DMS153 treated with DMSO at 0.1 percent for 48 hours (cell line): ENCODE results near the gene MYO7A.

ENCODE experiments used
- DNase-seq: peaks from one replicate; lab custom pipeline; 2025; ENCODE audit not compliant: unreplicated experiment; lab: John Stamatoyannopoulos, UW

Gene MYO7A

DNA sequence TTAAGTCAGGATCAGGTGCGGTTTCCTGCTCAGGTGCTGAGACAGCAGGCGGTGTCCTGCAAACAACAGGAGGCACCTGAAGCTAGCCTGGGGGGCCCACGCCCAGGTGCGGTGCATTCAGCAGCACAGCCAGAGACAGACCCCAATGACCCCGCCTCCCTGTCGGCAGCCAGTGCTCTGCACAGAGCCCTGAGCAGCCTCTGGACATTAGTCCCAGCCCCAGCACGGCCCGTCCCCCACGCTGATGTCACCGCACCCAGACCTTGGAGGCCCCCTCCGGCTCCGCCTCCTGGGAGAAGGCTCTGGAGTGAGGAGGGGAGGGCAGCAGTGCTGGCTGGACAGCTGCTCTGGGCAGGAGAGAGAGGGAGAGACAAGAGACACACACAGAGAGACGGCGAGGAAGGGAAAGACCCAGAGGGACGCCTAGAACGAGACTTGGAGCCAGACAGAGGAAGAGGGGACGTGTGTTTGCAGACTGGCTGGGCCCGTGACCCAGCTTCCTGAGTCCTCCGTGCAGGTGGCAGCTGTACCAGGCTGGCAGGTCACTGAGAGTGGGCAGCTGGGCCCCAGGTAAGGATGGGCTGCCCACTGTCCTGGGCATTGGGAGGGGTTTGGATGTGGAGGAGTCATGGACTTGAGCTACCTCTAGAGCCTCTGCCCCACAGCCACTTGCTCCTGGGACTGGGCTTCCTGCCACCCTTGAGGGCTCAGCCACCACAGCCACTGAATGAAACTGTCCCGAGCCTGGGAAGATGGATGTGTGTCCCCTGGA lies at the start of gene MYO7A:
Gene MYO7A (plus strand): TSS at position 327 of the 772 bp plus-strand sequence. CDS start 2,389 bp downstream, outside the sequence.
- no peak for DNase-seq

DNA sequence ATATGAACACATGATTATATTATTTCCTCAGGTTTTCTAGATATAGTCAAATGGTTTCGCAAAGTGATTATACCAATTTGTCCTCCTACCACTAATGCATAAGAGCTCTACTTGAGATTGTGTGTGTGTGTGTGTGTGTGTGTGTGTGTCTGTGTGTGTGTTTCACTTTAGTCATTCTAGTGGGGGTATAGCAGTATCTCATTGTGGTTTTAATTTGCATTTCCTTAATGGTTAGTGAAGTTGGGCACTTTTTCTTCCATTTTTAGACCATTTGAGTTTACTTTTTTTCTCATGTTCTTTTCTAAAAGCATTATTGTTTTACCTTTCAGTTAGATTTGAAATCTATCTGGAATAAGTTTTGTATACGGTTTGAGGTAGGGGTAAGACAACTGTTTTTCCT lies 48.4 kb upstream of the MYO7A start:
- DNase-seq, result no peak

DNA sequence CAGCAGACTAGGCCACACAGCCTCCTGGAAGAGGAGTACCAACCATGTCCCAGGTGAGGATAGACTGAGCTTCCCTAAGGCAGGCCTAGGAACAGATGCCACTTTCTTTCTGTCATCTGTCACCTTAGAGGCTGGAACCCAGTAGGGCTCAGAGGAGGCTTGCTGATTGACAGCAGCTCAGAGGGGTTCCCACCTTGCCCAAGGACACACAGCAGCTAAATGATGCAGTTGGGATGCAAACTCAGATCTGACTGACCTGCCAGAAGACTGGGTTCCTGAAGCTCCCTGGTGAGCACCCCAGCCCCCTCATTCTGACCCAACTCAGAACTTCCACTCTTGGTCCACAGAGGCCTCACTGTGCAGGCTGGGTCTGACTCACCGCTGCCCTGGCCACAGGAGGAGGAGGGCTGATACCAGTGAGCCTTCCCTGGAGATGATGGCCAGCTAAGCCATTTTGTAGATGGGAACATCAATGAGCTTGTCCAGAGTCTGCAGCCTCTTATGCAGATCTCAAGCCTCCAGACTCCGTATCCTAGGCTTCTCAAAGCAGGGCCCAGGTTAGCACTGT lies 47.3 kb upstream of the MYO7A start:
- DNase-seq, result no peak

DNA sequence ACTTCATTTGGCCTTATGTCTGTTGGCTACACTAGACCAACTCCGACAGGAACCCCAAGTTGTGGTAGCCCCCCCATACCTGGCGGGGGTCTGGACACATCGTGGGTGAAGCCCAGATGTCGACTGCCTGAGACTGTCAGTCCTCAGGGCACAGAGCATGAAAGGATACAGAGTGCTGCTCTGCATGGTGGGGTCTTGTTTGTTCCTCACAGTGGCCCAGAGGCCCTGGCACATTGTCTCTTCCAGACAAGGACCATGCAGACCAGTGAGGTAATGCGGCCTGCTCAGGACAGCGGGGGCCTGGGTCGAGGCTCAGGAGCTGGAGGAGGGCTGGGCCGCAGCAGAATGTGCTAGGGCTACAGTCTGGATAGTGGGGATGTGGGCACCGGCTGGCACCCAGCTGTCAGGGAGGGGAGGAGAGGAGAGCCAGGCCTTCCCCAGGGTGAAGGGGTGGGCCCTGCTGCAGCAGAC lies 46.6 kb upstream of the MYO7A start:
- no peak for DNase-seq

DNA sequence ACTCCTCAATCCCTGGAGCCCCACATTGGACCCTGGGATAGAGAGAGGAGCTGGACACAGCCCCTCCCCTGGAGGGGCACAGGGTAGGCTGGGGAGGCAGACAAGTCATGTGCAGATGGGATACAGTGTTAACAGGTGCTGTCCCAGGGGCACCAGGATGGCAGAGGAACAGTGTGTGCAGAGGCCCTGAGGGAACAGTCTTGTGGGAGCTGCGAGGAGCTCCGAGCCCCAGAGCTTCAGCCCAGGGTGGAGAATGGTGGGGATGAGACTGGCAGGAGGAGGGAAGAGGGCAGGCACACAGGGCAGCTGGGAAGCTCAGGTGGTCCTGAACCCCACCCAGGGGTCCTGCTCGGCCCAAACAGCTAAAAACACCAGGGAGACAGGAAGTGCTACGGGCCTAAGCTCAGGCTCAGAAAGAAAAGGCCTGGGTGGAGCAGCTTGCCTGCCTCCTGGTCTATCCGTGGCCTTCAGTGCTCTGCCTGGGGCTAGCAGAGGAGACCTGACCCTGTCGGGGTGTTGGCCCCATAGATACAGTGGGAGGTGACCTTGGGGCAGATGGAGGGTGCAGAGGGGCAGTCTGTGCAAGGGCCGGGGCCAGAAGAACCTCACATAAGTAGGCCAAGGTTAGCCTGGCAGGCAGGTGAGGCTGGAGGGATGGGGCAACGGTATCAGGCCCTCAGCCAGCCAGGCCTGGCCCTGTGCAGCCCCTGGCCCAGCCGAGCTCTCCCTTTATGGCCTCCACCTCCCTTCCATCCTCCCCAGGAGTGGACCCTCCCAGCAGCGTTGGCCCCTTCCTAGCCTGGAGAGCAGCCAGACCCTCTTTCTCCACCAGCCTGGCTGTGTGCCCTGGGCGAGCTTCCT lies 45.8 kb upstream of the MYO7A start:
- DNase-seq, result no peak

DNA sequence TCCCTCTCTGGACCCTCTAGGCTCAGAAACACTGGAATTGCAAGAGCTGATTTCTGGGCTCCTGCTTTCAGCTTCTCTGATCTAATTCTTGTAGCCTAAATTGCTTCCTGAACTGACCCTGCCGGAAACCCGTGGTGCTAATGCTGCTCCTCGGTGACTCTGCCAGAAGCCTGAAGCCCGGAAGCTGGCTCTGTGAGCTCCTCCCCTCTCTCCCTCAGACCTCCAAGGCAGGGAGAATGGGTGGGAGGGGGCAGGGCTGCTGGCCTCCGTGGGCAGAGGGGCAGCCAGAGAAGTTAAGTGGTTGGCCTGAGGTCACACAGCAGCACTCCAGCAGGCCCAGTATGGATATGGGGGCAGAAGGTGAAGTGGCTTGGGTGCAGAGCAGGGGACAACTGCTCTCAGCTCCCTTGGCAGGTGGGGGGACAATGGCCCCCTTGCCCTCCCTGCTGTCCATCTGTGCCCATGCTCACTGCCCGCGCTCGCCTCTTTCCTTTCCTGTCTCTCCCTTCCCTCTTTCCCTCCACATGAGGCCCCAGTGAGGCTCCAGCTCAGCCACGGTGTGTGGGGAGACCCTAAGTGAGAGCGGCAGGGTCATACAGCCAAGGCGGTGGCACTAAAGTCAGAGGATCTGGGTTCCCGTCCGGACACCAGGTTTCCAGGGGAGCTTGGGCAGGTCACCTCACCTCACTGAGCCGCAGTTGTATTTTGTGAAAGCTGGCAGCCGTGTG lies 45.0 kb upstream of the MYO7A start:
- no peak for DNase-seq

DNA sequence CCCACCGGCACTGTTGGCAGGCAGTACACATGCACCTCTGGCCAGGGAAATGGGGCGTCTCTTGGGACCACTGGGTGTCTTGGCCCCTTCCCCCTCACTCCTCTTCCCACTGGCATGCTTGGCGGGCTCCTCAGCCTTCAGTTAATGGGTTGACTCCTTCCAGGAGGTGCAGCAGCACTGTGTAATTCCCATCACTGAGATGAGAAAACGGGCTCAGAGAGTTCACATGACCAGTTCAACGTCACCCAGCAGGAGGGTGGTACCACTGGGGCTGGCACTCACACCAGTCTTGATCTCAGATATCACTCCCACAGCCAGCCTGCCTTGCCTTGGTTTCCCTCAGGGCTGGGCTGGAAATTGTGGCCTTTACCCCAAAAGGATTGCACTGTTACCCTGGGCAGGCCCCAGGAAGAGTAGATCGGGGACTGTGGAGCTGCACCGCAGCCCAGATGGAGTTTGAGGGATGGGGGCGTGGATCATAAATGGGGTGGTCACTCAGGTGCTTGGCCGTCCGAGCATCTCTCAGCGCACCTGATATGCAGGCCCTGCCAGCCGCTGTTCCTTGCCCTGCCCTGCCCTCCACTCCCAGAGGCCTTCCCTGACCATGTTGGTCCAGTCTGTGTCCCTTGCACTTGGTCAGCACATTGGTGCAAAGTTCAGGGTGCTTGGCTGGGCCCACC lies 44.3 kb upstream of the MYO7A start:
- no peak for DNase-seq

DNA sequence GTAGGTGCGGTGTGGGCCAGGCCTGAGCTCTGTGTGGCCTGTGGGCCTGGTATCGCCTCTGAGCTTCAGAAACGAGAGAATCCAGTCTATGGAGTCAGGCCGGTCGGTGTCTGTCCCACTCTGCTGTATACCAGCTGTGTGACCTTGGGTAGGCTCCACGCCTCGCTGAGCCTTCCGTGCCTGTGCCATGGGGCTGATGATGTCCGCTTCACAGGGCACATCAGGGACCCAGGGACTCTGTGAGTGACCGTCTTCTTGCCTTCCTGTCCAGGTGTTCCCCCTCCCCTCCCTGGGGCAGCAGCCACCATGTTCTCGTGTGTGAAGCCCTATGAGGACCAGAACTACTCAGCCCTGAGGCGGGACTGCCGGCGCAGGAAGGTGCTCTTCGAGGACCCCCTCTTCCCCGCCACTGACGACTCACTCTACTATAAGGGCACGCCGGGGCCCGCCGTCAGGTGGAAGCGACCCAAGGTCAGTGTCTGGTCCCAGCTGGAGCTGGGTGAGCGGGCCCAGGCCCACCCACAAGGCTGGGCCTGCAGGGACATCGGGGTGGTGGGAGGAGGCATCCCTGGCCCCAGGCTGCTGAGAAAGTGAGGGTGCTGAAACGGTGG lies 43.4 kb upstream of the MYO7A start:
- DNase-seq, result no peak

DNA sequence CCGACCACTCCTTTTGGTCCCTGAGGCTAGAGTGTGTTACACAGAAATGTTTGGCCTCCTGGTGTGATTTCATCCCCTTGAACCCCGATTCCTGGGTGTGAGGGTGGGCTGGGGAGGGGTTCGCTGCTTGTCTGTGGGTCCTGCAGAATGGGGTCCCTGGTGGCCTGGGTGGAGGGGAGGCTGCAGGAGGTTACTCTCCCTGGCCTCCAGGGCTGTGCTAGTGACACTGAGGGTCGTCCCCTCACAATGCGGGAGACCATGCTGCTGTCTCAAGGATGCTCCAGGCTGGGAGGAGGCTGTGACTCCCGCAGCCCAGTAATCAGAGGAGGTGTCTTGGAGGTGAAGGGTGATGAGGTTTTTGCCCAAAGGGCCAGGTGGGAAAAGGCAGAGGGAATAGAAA lies 42.4 kb upstream of the MYO7A start:
- DNase-seq, result no peak

DNA sequence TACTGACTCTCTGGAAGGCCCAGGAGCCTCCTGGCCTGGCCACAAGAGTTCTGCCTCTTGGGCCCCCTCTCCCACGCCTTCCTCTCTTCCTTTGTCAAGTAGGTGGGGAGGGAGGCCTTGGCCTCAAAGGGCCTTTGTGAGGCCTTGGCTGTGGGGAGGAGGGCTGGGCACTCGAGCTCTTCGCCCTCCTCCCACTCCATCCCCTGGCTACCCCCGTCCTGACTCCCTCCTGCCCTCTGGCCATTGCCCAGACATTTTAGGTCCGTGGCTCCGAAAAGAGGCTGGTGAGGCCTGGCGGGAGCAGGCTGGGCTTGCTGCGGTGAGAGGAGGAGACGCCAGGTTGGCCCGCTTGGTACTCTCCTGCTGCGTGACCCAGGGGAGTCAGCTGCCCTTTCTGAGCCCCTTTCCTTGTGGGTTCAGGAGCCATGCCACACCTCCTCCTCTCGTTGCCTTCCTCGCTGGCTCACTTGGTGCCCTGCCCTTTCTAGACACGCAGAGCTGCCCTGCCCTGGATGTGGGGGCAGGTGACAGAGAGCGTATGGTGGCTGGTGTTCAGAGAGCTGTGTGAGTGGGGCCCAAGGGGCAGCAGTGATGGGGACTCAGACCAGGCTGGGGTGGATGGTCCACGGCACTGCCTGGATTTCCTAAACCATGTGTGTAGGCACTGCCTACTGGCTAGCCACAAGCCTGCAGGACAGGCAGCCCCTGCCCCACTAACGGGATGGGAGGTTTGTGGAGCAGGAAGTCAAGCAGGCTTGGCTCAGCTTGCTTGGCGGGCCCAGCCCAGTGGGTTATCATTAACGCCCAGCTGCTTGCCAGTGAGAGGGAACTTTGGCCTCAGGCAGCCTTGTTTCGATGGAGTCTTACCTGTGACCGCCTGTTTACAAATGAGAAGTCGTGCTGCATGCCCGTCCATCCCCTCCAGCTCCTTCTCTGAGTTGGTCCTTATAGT lies 41.2 kb upstream of the MYO7A start:
- DNase-seq, result no peak

DNA sequence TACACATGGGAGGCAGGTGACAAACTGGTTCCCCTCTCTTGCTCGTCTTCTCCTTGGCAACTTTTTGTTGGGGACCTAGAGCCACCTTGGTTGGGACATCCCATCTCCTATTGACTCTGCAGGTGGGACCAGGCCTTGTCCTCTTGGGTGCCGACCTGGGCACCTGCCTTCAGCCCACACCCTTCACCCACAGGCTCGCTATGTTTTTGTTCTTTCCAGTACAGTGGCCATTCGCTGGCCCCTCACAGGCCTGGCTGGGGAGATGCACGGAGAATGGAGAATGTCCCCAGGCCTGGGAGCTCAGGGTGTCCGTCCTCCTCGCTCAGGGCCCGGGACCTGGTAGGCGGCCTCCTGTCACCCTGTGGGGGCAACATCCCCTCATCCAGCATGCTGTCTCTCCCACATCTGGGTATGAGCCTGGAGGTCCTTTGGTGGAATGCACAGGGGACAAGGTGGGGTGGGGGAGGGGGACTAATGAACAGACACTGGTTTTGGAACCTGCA lies 40.3 kb upstream of the MYO7A start:
- DNase-seq, result no peak

DNA sequence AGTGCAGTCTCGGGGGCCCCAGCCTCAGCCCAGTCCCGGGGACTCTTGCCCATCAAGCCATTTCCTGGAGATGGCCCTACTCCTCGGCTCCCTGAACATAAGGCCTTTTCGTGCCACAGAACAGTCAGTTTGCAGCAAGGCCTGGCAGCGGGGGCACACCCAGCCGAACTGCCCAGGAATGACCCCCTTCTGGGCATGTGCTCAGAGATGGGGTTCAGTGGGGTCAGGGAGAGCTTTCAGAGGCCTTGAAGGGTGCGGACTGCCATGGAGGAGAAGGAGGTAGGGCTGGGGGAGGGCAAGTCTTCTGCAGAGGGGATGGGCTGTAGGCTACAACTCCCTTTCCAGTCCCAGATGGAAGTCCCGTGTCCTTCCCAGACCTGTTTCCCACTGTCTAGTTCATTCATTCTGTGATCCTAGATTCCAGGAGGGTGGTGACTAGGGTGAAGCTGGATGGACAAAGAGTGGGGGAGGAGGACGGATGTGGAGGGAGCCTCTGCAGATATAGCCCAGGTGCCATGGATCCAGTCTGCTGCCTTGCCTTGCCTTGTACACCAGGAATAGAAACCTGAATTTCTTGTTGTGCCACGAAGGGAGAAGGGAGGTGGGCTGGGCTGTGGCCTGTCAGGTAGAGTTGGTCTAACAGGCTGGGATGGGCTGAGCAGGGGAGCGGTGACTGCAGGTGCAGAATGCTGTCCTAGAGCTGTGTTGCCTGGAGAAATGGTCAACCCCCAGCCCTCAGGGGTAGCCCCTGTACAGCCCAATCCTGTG lies 39.6 kb upstream of the MYO7A start:
- no peak for DNase-seq

DNA sequence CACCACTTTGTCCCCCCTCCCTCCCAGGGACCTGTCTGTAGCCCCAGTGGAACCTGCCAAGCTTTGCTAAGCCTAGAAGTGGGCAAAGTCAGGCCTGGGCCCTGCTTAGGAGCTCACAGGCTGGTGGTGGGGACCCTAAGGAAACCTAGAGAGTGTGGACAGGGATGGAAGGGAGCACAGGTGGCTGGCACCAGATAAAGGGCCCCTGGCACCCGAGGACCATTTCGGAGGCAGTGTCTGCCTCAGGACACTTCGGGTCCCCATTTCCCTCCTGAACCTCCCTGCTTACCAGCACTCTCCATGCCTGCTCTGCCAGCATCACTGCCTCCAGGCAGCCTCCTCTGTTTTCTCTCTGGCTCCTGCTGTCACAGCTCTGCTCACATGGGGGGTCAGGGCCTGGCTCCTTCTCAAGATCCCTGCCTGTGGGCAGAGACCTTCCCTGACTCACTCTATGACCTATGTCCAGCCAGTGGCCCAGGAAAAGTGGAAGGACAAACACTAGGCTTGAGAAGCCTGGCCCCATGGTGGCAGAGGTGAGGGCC lies 39.0 kb upstream of the MYO7A start:
- DNase-seq, result no peak

DNA sequence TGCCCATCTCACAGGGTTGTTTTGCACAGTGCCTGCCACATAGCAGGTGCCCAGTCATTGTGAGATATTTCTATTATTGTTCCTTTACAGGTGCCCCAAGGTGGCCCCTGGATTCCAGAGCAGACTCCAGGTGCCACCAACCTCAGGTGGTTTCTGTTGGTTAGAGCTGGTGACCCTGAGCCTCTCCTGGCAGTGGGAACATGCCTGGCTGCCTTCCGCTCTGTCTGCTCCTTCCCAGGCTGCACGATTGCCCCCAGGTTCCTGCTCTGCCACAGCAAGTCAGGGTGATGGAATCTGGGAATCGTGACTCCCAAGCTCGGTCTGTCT lies 38.0 kb upstream of the MYO7A start:
- no peak for DNase-seq

DNA sequence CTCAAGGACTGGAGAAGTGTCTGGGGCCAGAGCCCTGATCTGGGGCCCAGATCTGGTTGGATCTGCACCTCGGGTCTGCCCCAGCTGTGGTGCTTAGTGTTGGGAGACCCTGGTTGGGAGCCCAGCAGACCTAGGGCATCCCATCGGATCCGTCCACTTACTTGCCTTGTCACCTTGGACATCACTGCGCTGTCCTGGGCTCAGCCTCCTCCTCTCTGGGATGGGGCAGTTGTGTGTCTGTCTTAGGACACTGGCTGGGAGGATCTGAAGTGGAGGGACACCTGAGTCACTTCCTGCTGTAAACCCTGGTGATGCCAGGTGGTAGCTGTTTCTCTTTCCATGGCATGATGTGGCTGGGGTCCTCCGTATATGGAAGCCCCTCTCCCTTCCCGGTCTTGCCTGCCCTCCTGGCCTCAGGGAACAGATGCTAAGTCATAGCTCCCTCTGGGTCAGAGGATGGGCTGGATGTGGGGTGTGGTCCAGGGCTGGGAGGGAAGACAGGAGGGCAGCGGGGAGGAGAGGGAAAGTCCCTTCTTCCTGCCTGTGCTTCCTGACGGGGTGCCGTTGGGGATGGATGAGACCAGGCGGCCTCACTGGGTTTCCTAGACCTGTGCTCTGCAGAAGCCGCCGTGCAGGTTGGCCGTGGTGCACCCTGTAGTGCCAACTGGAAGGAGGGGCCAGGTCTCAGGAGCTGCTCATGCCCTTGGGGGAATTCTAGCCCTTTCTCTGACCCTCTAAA lies 37.5 kb upstream of the MYO7A start:
- DNase-seq, result no peak

DNA sequence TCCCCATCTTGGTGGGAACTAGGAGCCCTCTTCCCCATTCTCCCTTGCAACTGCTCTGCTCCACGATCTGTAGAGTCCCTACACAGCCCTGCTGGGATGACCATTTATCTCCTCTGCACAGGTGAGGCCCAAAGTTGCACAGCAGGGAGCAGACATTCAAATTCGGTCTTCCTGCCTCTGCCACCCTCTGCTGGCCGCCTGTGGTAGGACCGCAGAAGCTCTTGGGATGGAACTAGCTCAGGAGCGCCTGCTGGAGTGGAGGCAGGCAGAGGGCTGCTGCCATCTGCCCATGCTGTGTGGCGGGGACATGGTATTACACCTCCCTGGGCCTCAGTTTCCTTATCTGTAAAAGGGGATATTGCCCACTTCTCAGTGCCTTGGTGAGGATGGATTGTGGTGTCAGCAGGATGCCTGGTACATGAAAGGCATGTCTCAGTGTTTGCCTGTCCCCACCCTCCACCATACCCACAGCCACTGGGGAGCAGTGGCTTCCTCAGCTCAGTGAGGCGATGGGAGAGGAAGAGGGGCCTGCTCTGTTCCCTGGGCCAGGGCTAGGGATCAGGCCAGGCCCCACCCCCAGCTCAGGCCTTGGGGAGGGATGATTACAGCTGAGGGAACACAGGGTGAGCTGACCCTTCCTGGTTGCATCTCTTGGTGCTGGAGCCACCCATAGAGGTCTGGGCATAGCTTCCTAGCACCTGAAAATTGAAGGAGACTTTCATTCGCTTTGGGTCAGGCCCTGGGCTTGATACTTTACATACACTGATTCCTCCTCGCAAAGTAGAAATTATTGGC lies 36.7 kb upstream of the MYO7A start:
- peak; percentile 76 for DNase-seq

DNA sequence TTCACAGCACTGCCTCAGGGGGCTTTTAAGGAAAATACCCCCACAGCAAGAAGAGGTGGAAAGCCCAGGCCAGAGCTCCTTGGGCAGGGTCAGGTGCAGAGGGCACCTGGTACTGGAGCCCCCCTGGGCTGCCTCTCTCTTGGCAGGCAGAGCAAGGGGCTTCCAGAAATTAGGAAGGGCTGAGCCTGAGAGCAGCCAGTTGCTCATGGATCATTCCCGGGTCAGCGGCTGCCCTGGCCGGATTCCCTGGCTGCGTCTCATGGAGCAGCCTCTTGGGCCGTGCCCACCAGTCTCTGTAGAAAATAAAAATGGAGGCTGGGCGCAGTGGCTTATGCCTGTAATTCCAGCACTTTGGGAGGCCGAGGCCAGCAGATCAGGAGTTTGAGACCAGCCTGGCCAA lies 35.7 kb upstream of the MYO7A start:
- no peak for DNase-seq
